H1 (cell line): ENCODE results near the gene CD96. TPM values are rescaled to one million over a fixed set of nuclear protein-coding genes. Genes with fewer than 3 reads are reported as not detected.

Experiments used
- CTCF ChIA-PET: fragments of 300-600 bp; sonication (Branson Sonifier 250); formaldehyde crosslinking; loops from one replicate; lab custom pipeline; 2021; ENCODE audit not compliant: partially characterized antibody; lab: Charles Lee
- POLR2A ChIA-PET: fragments of 300-600 bp; sonication (Branson Sonifier 250); formaldehyde crosslinking; loops from one replicate; lab custom pipeline; 2021; ENCODE audit warnings: inconsistent platforms; ENCODE audit not compliant: partially characterized antibody; lab: Charles Lee
- DNase-seq, 2 experiments: peaks; one replicate each; pipeline versions ENCODE4 v3.0.0 to v3.0.0-alpha.2; 2010 to 2022; ENCODE audit warnings: low spot score in 2 of 2, low read depth in 1 of 2, mixed read lengths in 1 of 2
- FAIRE-seq: peaks from 2 replicates; lab custom pipeline; 2011; peaks lifted over from hg19 to GRCh38; lab: Jason Lieb, UNC
- H2AFZ ChIP-seq: 2 replicates; pipeline ENCODE4 v1.8.1; 2012; ENCODE audit warnings: low read length, inconsistent platforms
- H2AK5ac ChIP-seq: 2 replicates; pipeline ENCODE4 v1.6.1; 2013; ENCODE audit warnings: low read depth, low read length
- H2BK120ac ChIP-seq: replicated peaks from 2 replicates; pipeline ENCODE3; 2013; ENCODE audit warnings: low read depth, low read length, inconsistent platforms
- H2BK12ac ChIP-seq: 2 replicates; pipeline ENCODE4 v1.6.1; 2013; ENCODE audit warnings: low read depth, low read length
- H2BK15ac ChIP-seq: 2 replicates; pipeline ENCODE4 v1.6.1; 2013; ENCODE audit warnings: low read length
- H2BK20ac ChIP-seq: 2 replicates; pipeline ENCODE4 v1.6.1; 2013; ENCODE audit warnings: low read length
- H2BK5ac ChIP-seq: 2 replicates; pipeline ENCODE4 v1.6.1; 2013; ENCODE audit warnings: low read depth, low read length
- H3K14ac ChIP-seq: 2 replicates; pipeline ENCODE4 v1.6.1; 2013; ENCODE audit warnings: inconsistent platforms; ENCODE audit not compliant: insufficient read length
- H3K18ac ChIP-seq: 2 replicates; pipeline ENCODE4 v1.6.1; 2013; ENCODE audit warnings: low read length; ENCODE audit errors: extremely low read depth
- H3K23ac ChIP-seq: 2 replicates; pipeline ENCODE4 v1.6.1; 2013; ENCODE audit warnings: inconsistent platforms; ENCODE audit not compliant: insufficient read length
- H3K23me2 ChIP-seq: 2 replicates; pipeline ENCODE4 v1.6.1; 2013; ENCODE audit warnings: low read depth, low read length
- H3K27ac ChIP-seq: 2 replicates; pipeline ENCODE4 v1.6.1; 2011; ENCODE audit warnings: low read depth, low read length, inconsistent platforms
- H3K27me3 ChIP-seq, 4 experiments: replicated peaks in 1 of 4; 1 replicate in 1 of 4; 2 replicates in 3 of 4; pipeline versions ENCODE4 v1.6.1 to v1.8.1; 2011 to 2013; ENCODE audit warnings: low read length in 3 of 4, mild to moderate bottlenecking in 3 of 4, inconsistent platforms in 2 of 4, mixed read lengths in 2 of 4, moderate library complexity in 1 of 4; ENCODE audit not compliant: control insufficient read depth in 3 of 4, insufficient read depth in 3 of 4; ENCODE audit errors: extremely low read depth in 1 of 4
- H3K36me3 ChIP-seq, 4 experiments: 2 replicates each; pipeline versions ENCODE4 v1.6.1 to v1.8.1; 2011 to 2013; ENCODE audit warnings: mild to moderate bottlenecking in 4 of 4, low read length in 3 of 4, moderate library complexity in 2 of 4, control low read depth in 1 of 4, inconsistent platforms in 1 of 4; ENCODE audit not compliant: insufficient read depth in 4 of 4, control insufficient read depth in 2 of 4
- H3K4ac ChIP-seq: replicated peaks from 2 replicates; pipeline ENCODE3; 2013; ENCODE audit warnings: low read length, low read depth, mixed read lengths, inconsistent platforms; ENCODE audit not compliant: insufficient read length
- H3K4me1 ChIP-seq, 4 experiments: replicated peaks in 1 of 4; 1 replicate in 1 of 4; 2 replicates in 3 of 4; pipeline versions ENCODE4 v1.6.1 to v1.8.1; 2011 to 2013; ENCODE audit warnings: low read length in 3 of 4, inconsistent platforms in 2 of 4, mixed read lengths in 1 of 4; ENCODE audit not compliant: insufficient read depth in 4 of 4, control insufficient read depth in 3 of 4
- H3K4me2 ChIP-seq, 2 experiments: 2 replicates each; pipeline versions ENCODE4 v1.6.1 to v1.8.1; 2011 to 2013; ENCODE audit warnings: low read depth in 2 of 2, low read length in 2 of 2, control low read depth in 1 of 2, inconsistent platforms in 1 of 2, mild to moderate bottlenecking in 1 of 2; ENCODE audit not compliant: insufficient read depth in 1 of 2
- H3K4me3 ChIP-seq, 4 experiments: fragments of 200-600, 300-600 bp in 1 of 4; sonication (generic), shearing (Covaris generic), sonication (Bioruptor Twin) in 1 of 4; 2 replicates each; pipeline versions ENCODE4 v1.5.1 to v1.8.1; 2011 to 2016; ENCODE audit warnings: low read length in 4 of 4, low read depth in 3 of 4, control low read depth in 2 of 4, inconsistent platforms in 2 of 4, mild to moderate bottlenecking in 2 of 4, mixed read lengths in 1 of 4, moderate library complexity in 1 of 4; ENCODE audit not compliant: insufficient read depth in 2 of 4; ENCODE audit errors: extremely low read depth in 1 of 4
- H3K56ac ChIP-seq: replicated peaks from 2 replicates; pipeline ENCODE3; 2013; ENCODE audit warnings: low read depth, mild to moderate bottlenecking, mixed read lengths, low read length, inconsistent platforms; ENCODE audit not compliant: insufficient read length
- H3K79me1 ChIP-seq: 2 replicates; pipeline ENCODE4 v1.6.1; 2013; ENCODE audit warnings: low read depth, low read length, control low read depth
- H3K79me2 ChIP-seq, 2 experiments: 2 replicates each; pipeline versions ENCODE4 v1.6.1 to v1.8.1; 2012 to 2013; ENCODE audit warnings: low read length in 2 of 2, mild to moderate bottlenecking in 2 of 2, inconsistent platforms in 1 of 2; ENCODE audit not compliant: insufficient read depth in 2 of 2, control insufficient read depth in 1 of 2
- H3K9ac ChIP-seq, 4 experiments: replicated peaks in 1 of 4; 1 replicate in 1 of 4; 2 replicates in 3 of 4; pipeline versions ENCODE4 v1.6.1 to v1.8.1; 2011 to 2013; ENCODE audit warnings: low read depth in 3 of 4, low read length in 3 of 4, control low read depth in 2 of 4, mild to moderate bottlenecking in 2 of 4, moderate library complexity in 2 of 4, inconsistent platforms in 1 of 4; ENCODE audit errors: extremely low read depth in 1 of 4
- H3K9me3 ChIP-seq, 2 experiments: 2 replicates each; pipeline versions ENCODE4 v1.6.1 to v1.8.1; 2012 to 2013; ENCODE audit warnings: mild to moderate bottlenecking in 2 of 2, moderate library complexity in 2 of 2, control low read depth in 1 of 2, inconsistent platforms in 1 of 2, low read depth in 1 of 2, low read length in 1 of 2, mixed read lengths in 1 of 2; ENCODE audit not compliant: insufficient read depth in 2 of 2
- H4K20me1 ChIP-seq, 2 experiments: replicated peaks in 1 of 2; 2 replicates each; pipeline versions ENCODE3 to v1.8.1; 2011 to 2013; ENCODE audit warnings: inconsistent platforms in 2 of 2, low read length in 2 of 2, mild to moderate bottlenecking in 1 of 2; ENCODE audit not compliant: insufficient read depth in 2 of 2, control insufficient read depth in 1 of 2
- H4K5ac ChIP-seq: 2 replicates; pipeline ENCODE4 v1.6.1; 2013; ENCODE audit warnings: low read length, low read depth, mixed read lengths, inconsistent platforms; ENCODE audit not compliant: insufficient read length
- H4K8ac ChIP-seq: 2 replicates; pipeline ENCODE4 v1.8.0; 2013; ENCODE audit warnings: mild to moderate bottlenecking, moderate library complexity, low read length, inconsistent platforms; ENCODE audit not compliant: insufficient read depth; ENCODE audit errors: extremely low read depth
- H4K91ac ChIP-seq: replicated peaks from 2 replicates; pipeline ENCODE3; 2013; ENCODE audit warnings: low read length, mixed read lengths, inconsistent platforms; ENCODE audit not compliant: insufficient read length
- ATF2 ChIP-seq: IDR thresholded peaks from 2 replicates; pipeline ENCODE4 v1.6.1; 2012; ENCODE audit warnings: low read length, inconsistent platforms
- CBX5 ChIP-seq: fragments of 300-800, 300-1000 bp; sonication (generic); IDR thresholded peaks from 2 replicates; pipeline ENCODE4 v1.7.1; 2016; ENCODE audit warnings: antibody characterized with exemption, low read length, low read depth
- CHD1 ChIP-seq: IDR thresholded peaks from 2 replicates; pipeline ENCODE4 v1.6.1; 2012; ENCODE audit warnings: low read depth, low read length, improper control_type of control experiment
- EGR1 ChIP-seq: IDR thresholded peaks from 2 replicates; pipeline ENCODE4 v1.6.1; 2011; ENCODE audit warnings: low read depth, low read length, borderline replicate concordance
- FOSL1 ChIP-seq: IDR thresholded peaks from 2 replicates; pipeline ENCODE4 v1.6.1; 2011; ENCODE audit warnings: mild to moderate bottlenecking, low read depth, low read length, moderate library complexity; ENCODE audit not compliant: insufficient read depth
- HDAC2 ChIP-seq, 2 experiments: fragments of 300-600 bp in 1 of 2; sonication (generic) in 1 of 2; IDR thresholded peaks; 2 replicates each; pipeline ENCODE4 v1.6.1; 2011 to 2012; ENCODE audit warnings: low read depth in 2 of 2, low read length in 2 of 2, mild to moderate bottlenecking in 2 of 2, moderate library complexity in 2 of 2, borderline replicate concordance in 1 of 2, inconsistent platforms in 1 of 2
- HDAC6 ChIP-seq: IDR thresholded peaks from one replicate; pipeline ENCODE4 v1.7.1; 2012; ENCODE audit warnings: low read depth, mild to moderate bottlenecking, inconsistent platforms, low read length, moderate library complexity
- KDM1A ChIP-seq: fragments of 200-600, 300-600 bp; sonication (generic); IDR thresholded peaks from 2 replicates; pipeline ENCODE4 v1.7.1; 2016; ENCODE audit warnings: mild to moderate bottlenecking, low read length, borderline replicate concordance
- KDM5A ChIP-seq: fragments of 200-600 bp; IDR thresholded peaks from 2 replicates; pipeline ENCODE4 v1.7.1; 2012; ENCODE audit warnings: mild to moderate bottlenecking, low read length, inconsistent platforms, mixed read lengths
- MAX ChIP-seq: IDR thresholded peaks from 2 replicates; pipeline ENCODE4 v1.6.1; 2012; ENCODE audit warnings: inconsistent platforms
- RAD21 ChIP-seq, 2 experiments: IDR thresholded peaks in 1 of 2; conservative IDR thresholded peaks in 1 of 2; 2 replicates each; pipeline ENCODE4 v1.6.1; 2011; ENCODE audit warnings: low read depth in 2 of 2, low read length in 2 of 2, improper control_type of control experiment in 1 of 2, inconsistent platforms in 1 of 2, mild to moderate bottlenecking in 1 of 2, moderate library complexity in 1 of 2
- SIN3A ChIP-seq, 2 experiments: IDR thresholded peaks in 1 of 2; conservative IDR thresholded peaks in 1 of 2; 2 replicates each; pipeline ENCODE4 v1.6.1; 2011 to 2012; ENCODE audit warnings: low read length in 2 of 2, improper control_type of control experiment in 1 of 2, low read depth in 1 of 2, mild to moderate bottlenecking in 1 of 2
- WGBS, 2 experiments: shearing (Covaris generic) in 1 of 2; methylation state at CpG; one replicate each; pipeline versions ENCODE4 v1.1.6 to v1.1.7; 2013 to 2015; ENCODE audit warnings: low lambda C conversion rate in 2 of 2, mixed read lengths in 2 of 2, inconsistent platforms in 1 of 2, low coverage in 1 of 2, missing lambda C conversion rate in 1 of 2; ENCODE audit not compliant: insufficient replicate concordance in 2 of 2, insufficient coverage in 1 of 2, insufficient read length in 1 of 2; ENCODE audit errors: extremely low coverage in 1 of 2, missing lambda C conversion rate in 1 of 2; 5-methylcytosine and 5-hydroxymethylcytosine counted together
- polyA plus RNA-seq, 7 experiments: library from polyadenylated mRNA; depleted of rRNA in 3 of 7; stranded (reverse) in 5 of 7; unstranded in 2 of 7; fragments of >200 nt in 5 of 7; fragments of 200-250 nt in 2 of 7; gene quantifications; 1 replicate in 5 of 7; 2 replicates in 1 of 7; 4 replicates in 1 of 7; pipeline versions ENCODE4 v1.2.1 to v1.2.3, GENCODE V29; 2011 to 2013; ENCODE audit warnings: missing spikeins in 2 of 7, mixed read lengths in 2 of 7
- total RNA-seq: library from RNA; stranded (reverse); fragmentation: NEBNext Ultra II Directional; extraction: Animal tissue kit (Norgen Biotek cat#: 25700); gene quantifications from 2 replicates; pipeline ENCODE4 v1.2.1, GENCODE V29; 2021

The CD96 gene
- total and polyA plus RNA-seq, 2 of the 8 experiments (the other 6 are each of a cell fraction or from before 2014, with no cell fraction given): not detected

GRCh38 chr3:111531446-111531845 is 10.6 kb upstream of the CD96 start:
- H4K5ac ChIP-seq: no peak overlapping the region
- FAIRE-seq (no peak), DNase-seq (no peak)
- H3K18ac ChIP-seq: no peak overlapping the region
- no peak overlapping the region for H3K27ac ChIP-seq
- no peaks in the 10 kb centered on the region for H3K79me2 ChIP-seq
- H2AFZ ChIP-seq: no peak overlapping the region
- no peak overlapping the region for H3K56ac ChIP-seq
- H3K4me1 ChIP-seq: no peaks in the 10 kb centered on the region
- no peak overlapping the region for H2BK120ac ChIP-seq
- no peak overlapping the region for H3K9ac ChIP-seq
- no peak overlapping the region for H2BK12ac ChIP-seq
- H4K8ac ChIP-seq: no peak overlapping the region
- H3K36me3 ChIP-seq: no peaks in the 10 kb centered on the region
- no peak overlapping the region for H3K4me2 ChIP-seq
- H3K27me3 ChIP-seq: no peaks in the 10 kb centered on the region
- H3K79me1 ChIP-seq: no peaks in the 10 kb centered on the region
- no peak overlapping the region for H3K4ac ChIP-seq
- H3K4me3 ChIP-seq: no peak overlapping the region
- H3K23ac ChIP-seq: no peak overlapping the region
- H2AK5ac ChIP-seq: no peak overlapping the region
- H2BK20ac ChIP-seq: no peak overlapping the region
- no peak overlapping the region for H4K91ac ChIP-seq
- CTCF ChIA-PET: interaction anchor here (0.9 kb wide), 1 partner anchor 13 kb away, joined by 3 read pairs; no protein-coding TSS in a partner anchor
- POLR2A ChIA-PET: no interaction called here
- H3K23me2 ChIP-seq: no peaks in the 10 kb centered on the region
- no peak overlapping the region for H2BK15ac ChIP-seq
- H3K14ac ChIP-seq: no peak overlapping the region
- no peak overlapping the region for H2BK5ac ChIP-seq
- 83% methylated on average over 4 of the region's 4 CpGs; no CpG with 5 or more reads in 1 of the 2 experiments for WGBS, 2 experiments
- H3K9me3 ChIP-seq: no peaks in the 10 kb centered on the region
- no peaks in the 10 kb centered on the region for H4K20me1 ChIP-seq
- TF ChIP-seq CBX5 (no peak), KDM1A (no peak), RAD21 (IDR thresholded peaks at IDR 0.05 in 1 of 2, conservative IDR thresholded peaks at IDR 0.05 in 1 of 2; ENCODE audit: low read depth in 2 of 2, low read length in 2 of 2) (no peak), HDAC6 (no peak), EGR1 (no peak), FOSL1 (no peak), MAX (no peak), HDAC2 (IDR thresholded peaks at IDR 0.05; ENCODE audit: borderline replicate concordance in 1 of 2, low read depth in 2 of 2, low read length in 2 of 2) (no peak), CHD1 (no peak), SIN3A (conservative IDR thresholded peaks at IDR 0.05 in 1 of 2, IDR thresholded peaks at IDR 0.05 in 1 of 2; ENCODE audit: low read depth in 1 of 2, low read length in 2 of 2) (no peak), KDM5A (no peak), ATF2 (no peak)
